SU-DHL-6 (cell line): ENCODE results near the gene PMP22.

Source experiments
- H2AFZ ChIP-seq: fragments of 200-600 bp; sonication (generic); 2 replicates; pipeline ENCODE4 v1.6.1; 2014; ENCODE audit warnings: low read depth, mild to moderate bottlenecking, moderate library complexity, mixed read lengths, antibody characterized with exemption, low read length; ENCODE audit not compliant: severe bottlenecking
- H3F3A ChIP-seq: fragments of 200-600 bp; shearing (Covaris generic); 2 replicates; pipeline ENCODE4 v1.6.0; 2016; ENCODE audit warnings: antibody characterized with exemption, mild to moderate bottlenecking; ENCODE audit not compliant: insufficient read depth
- H3K27ac ChIP-seq: fragments of 200-600 bp; sonication (generic); 2 replicates; pipeline ENCODE4 v1.5.1; 2016; ENCODE audit warnings: low read depth, mild to moderate bottlenecking, low read length, moderate library complexity, mixed read lengths
- H3K27me3 ChIP-seq: fragments of 200-600 bp; sonication (generic), shearing (Covaris generic); 2 replicates; pipeline ENCODE4 v1.6.0; 2014; ENCODE audit warnings: mild to moderate bottlenecking, low read length
- H3K36me3 ChIP-seq: fragments of 200-600 bp; sonication (generic); 2 replicates; pipeline ENCODE4 v1.6.1; 2014; ENCODE audit warnings: mild to moderate bottlenecking, low read length, mixed read lengths
- H3K4me2 ChIP-seq: fragments of 300-600, 200-600 bp; shearing (Covaris generic), sonication (generic); 2 replicates; pipeline ENCODE4 v1.6.0; 2014; ENCODE audit warnings: low read length, low read depth, mild to moderate bottlenecking; ENCODE audit not compliant: poor library complexity, severe bottlenecking
- H3K4me3 ChIP-seq: fragments of 200-600 bp; sonication (generic); 2 replicates; pipeline ENCODE4 v1.5.1; 2014; ENCODE audit warnings: antibody characterized with exemption, low read length, mild to moderate bottlenecking, mixed read lengths; ENCODE audit not compliant: insufficient read depth, poor library complexity, severe bottlenecking
- H3K79me2 ChIP-seq: fragments of 200-600 bp; sonication (generic); 2 replicates; pipeline ENCODE4 v1.6.1; 2014; ENCODE audit warnings: mild to moderate bottlenecking, low read length, moderate library complexity; ENCODE audit not compliant: insufficient read depth
- H3K9ac ChIP-seq: fragments of 200-600 bp; sonication (generic); 2 replicates; pipeline ENCODE4 v1.7.0; 2014; ENCODE audit warnings: mild to moderate bottlenecking, low read length
- H3K9me2 ChIP-seq: fragments of 200-600 bp; sonication (generic); replicated peaks from 2 replicates; pipeline ENCODE4 v1.6.1; 2014; ENCODE audit warnings: low read length; ENCODE audit not compliant: insufficient read depth
- H3K9me3 ChIP-seq: fragments of 200-600 bp; sonication (generic); 2 replicates; pipeline ENCODE4 v1.6.1; 2014; ENCODE audit warnings: low read length, mixed read lengths; ENCODE audit not compliant: insufficient read depth
- H4K20me1 ChIP-seq: fragments of 200-600 bp; sonication (generic); 2 replicates; pipeline ENCODE4 v1.6.1; 2014; ENCODE audit warnings: low read depth, mild to moderate bottlenecking, antibody characterized with exemption, low read length, moderate library complexity, mixed read lengths
- EZH2phosphoT487 ChIP-seq: fragments of 200-600 bp; sonication (generic), shearing (Covaris generic); conservative IDR thresholded peaks from 2 replicates; pipeline ENCODE4 v1.6.1; 2018; ENCODE audit warnings: mild to moderate bottlenecking, antibody characterized with exemption, low read length, moderate library complexity, mixed read lengths
- TF ChIP-seq, protein P1 (sequence below): fragments of 200-600 bp; sonication (generic); IDR thresholded peaks from one replicate; pipeline ENCODE4 v1.5.1; 2017; ENCODE audit warnings: antibody characterized with exemption, mild to moderate bottlenecking, low read length, moderate library complexity; ENCODE audit not compliant: insufficient read depth, poor library complexity, severe bottlenecking

Gene PMP22

DNA sequence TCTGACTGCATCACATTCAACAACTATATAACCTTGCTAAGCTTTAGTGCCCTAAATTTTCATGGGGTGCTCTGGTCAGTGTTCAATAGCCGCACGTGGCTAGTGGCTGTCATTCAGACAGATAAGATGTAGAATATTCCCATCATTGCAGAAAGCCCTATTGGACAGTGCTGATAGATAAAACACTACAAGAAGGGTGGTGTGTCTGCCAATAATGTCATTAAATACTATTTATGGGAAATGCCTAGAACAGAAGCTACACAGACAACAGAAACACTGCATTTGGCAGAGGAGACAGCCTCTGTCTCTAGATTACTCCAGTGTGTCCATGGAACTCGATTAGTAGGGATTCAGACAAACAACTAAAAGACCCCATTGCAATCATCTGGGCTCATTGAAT, 28.4 kb upstream of the PMP22 start:
- H3K27me3 ChIP-seq: no peaks in the 10 kb centered on the region
- H3F3A ChIP-seq: no peaks in the 10 kb centered on the region
- TF ChIP-seq, protein P1, sequence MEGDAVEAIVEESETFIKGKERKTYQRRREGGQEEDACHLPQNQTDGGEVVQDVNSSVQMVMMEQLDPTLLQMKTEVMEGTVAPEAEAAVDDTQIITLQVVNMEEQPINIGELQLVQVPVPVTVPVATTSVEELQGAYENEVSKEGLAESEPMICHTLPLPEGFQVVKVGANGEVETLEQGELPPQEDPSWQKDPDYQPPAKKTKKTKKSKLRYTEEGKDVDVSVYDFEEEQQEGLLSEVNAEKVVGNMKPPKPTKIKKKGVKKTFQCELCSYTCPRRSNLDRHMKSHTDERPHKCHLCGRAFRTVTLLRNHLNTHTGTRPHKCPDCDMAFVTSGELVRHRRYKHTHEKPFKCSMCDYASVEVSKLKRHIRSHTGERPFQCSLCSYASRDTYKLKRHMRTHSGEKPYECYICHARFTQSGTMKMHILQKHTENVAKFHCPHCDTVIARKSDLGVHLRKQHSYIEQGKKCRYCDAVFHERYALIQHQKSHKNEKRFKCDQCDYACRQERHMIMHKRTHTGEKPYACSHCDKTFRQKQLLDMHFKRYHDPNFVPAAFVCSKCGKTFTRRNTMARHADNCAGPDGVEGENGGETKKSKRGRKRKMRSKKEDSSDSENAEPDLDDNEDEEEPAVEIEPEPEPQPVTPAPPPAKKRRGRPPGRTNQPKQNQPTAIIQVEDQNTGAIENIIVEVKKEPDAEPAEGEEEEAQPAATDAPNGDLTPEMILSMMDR: no peak
- no peak for TF ChIP-seq EZH2phosphoT487

DNA sequence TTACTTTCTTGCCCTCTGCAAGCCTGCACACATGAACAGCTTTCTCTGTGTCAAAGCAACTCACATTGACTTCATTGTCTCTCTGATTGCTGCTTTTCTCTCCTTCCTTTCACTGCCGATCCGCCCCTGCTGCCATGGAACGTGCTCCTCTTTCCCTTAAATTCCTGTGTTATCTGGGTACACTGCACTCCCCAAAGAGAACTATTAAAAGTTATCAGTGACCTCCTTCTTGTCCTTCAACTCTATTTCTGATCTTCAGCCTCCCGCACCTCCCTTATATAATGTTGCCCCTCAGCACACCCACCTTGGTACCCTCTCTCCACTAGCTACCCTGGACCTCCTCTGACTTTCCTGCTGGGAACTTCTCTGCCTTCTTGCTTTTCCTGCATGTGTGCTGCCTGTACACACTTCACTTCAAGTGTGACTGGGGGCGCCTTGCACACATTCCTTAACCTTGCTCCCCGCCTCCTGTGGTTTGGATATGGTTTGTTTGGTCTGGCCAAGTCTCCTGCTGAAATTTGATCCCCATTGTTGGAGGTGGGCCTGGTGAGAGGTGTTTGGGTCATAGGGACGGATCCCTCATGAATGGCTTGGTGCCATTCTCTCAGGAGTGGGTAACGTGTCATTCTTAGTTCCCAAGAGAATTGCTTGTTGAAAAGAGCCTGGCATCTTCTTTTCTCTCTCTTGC, 26.7 kb upstream of the PMP22 start:
- no peaks in the 10 kb centered on the region for H3K27me3 ChIP-seq
- no peak overlapping the region for H2AFZ ChIP-seq
- H3K9me2 ChIP-seq: no peaks in the 10 kb centered on the region
- TF ChIP-seq, protein P1: no peak
- TF ChIP-seq EZH2phosphoT487: no peak
- no peak overlapping the region for H3K27ac ChIP-seq
- no peaks in the 10 kb centered on the region for H3K79me2 ChIP-seq
- no peak overlapping the region for H3K4me3 ChIP-seq
- no peaks in the 10 kb centered on the region for H3F3A ChIP-seq
- H3K36me3 ChIP-seq: no peaks in the 10 kb centered on the region
- H3K9me3 ChIP-seq: no peaks in the 10 kb centered on the region
- H4K20me1 ChIP-seq: no peaks in the 10 kb centered on the region
- H3K4me2 ChIP-seq: no peak overlapping the region
- H3K9ac ChIP-seq: no peak overlapping the region

More for the DNA sequence above, 28.4 kb upstream of the PMP22 start:
- H3K27ac ChIP-seq: no peak overlapping the region
- no peak overlapping the region for H2AFZ ChIP-seq
- no peak overlapping the region for H3K9ac ChIP-seq
- no peaks in the 10 kb centered on the region for H3K9me3 ChIP-seq
- H3K4me2 ChIP-seq: no peak overlapping the region
- no peaks in the 10 kb centered on the region for H3K9me2 ChIP-seq
- H3K36me3 ChIP-seq: no peaks in the 10 kb centered on the region
- H4K20me1 ChIP-seq: no peaks in the 10 kb centered on the region
- H3K79me2 ChIP-seq: no peaks in the 10 kb centered on the region
- no peak overlapping the region for H3K4me3 ChIP-seq

DNA sequence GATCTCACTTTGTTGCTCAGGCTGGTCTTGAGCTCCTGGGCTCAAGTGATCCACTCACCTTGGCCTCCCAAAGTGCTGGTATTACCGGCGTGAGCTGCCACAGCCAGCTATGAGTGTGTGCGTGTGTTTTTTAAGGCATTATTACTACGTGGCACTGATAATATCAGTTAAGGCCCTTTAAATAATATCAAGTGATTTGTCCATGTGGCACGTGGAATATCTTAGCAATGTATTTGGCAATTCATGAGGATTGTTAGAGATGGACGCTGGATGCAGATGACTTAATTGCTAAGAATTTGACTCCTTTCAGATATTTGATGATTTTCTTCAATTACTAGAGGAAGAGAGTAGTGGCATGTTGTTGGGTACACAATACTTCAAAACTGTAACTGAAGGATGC, 25.5 kb upstream of the PMP22 start:
- Histone ChIP-seq H3K9me3 (no peaks in the 10 kb centered on the region), H3K27me3 (no peaks in the 10 kb centered on the region), H3K79me2 (no peaks in the 10 kb centered on the region), H3F3A (no peaks in the 10 kb centered on the region), H3K27ac (no peak overlapping the region), H3K9me2 (no peaks in the 10 kb centered on the region), H3K9ac (no peak overlapping the region), H2AFZ (no peak overlapping the region), H3K4me3 (no peak overlapping the region), H4K20me1 (no peaks in the 10 kb centered on the region), H3K36me3 (no peaks in the 10 kb centered on the region), H3K4me2 (no peak overlapping the region)
- TF ChIP-seq, protein P1: no peak
- no peak for TF ChIP-seq EZH2phosphoT487
